GM12891 (cell line): ENCODE data around the gene CCDC43.

Experiments used
- POLR2A ChIP-seq: IDR thresholded peaks from 2 replicates; pipeline ENCODE4 v1.6.1; 2011; ENCODE audit warnings: low read depth, low read length, control low read depth
- POLR2AphosphoS5 ChIP-seq: IDR thresholded peaks from 2 replicates; pipeline ENCODE4 v1.6.1; 2011; ENCODE audit warnings: low read depth, low read length, control low read depth
- SPI1 ChIP-seq: IDR thresholded peaks from 2 replicates; pipeline ENCODE4 v1.6.1; 2011; ENCODE audit warnings: low read depth, low read length, control low read depth
- TAF1 ChIP-seq: IDR thresholded peaks from 2 replicates; pipeline ENCODE4 v1.6.1; 2011; ENCODE audit warnings: low read depth, low read length, control low read depth

- TF ChIP-seq TAF1, result no peak
- no peak for TF ChIP-seq POLR2A
- TF ChIP-seq POLR2AphosphoS5, result no peak
- TF ChIP-seq SPI1, result no peak
Measured at GRCh38 chr17:44736551-44737240, 47.1 kb upstream of the CCDC43 start.
